Measurements from ENCODE around the gene GNAS. TPM values are rescaled to one million over a fixed set of nuclear protein-coding genes. Genes with fewer than 3 reads are reported as not detected.

GNAS gene
- total RNA-seq, 1 donor: 474 TPM

DNA sequence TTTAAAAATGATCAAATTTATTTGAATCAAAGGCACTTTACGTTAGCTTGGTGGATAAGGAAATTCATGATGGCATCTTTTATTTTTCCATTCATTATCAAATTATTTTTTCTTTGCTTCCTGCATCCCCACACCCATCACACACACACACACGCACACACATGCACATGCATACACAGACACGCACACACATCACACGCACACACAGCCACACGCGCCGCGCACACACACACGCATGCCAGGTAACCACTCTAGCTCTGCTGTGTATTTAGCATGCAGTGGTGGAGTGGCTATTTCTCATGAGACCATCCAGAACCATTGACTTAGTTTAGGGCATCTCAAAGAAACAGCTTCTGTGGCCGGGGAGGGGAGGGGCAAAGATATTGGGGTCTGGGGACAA, 47.0 kb downstream of the GNAS start:
- TF ChIP-seq, protein P1, sequence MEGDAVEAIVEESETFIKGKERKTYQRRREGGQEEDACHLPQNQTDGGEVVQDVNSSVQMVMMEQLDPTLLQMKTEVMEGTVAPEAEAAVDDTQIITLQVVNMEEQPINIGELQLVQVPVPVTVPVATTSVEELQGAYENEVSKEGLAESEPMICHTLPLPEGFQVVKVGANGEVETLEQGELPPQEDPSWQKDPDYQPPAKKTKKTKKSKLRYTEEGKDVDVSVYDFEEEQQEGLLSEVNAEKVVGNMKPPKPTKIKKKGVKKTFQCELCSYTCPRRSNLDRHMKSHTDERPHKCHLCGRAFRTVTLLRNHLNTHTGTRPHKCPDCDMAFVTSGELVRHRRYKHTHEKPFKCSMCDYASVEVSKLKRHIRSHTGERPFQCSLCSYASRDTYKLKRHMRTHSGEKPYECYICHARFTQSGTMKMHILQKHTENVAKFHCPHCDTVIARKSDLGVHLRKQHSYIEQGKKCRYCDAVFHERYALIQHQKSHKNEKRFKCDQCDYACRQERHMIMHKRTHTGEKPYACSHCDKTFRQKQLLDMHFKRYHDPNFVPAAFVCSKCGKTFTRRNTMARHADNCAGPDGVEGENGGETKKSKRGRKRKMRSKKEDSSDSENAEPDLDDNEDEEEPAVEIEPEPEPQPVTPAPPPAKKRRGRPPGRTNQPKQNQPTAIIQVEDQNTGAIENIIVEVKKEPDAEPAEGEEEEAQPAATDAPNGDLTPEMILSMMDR (IDR thresholded peaks at IDR 0.05; ENCODE audit: insufficient read depth, low read length): no peak
- no peak for DNase-seq (ENCODE audit: low read depth)
- no peak overlapping the region for H3K4me3 ChIP-seq (ENCODE audit: low read depth, low read length)

- DNase-seq (ENCODE audit: low read depth): no peak
Measured at GRCh38 chr20:58900397-58900796, 47.9 kb downstream of the GNAS start.

DNA sequence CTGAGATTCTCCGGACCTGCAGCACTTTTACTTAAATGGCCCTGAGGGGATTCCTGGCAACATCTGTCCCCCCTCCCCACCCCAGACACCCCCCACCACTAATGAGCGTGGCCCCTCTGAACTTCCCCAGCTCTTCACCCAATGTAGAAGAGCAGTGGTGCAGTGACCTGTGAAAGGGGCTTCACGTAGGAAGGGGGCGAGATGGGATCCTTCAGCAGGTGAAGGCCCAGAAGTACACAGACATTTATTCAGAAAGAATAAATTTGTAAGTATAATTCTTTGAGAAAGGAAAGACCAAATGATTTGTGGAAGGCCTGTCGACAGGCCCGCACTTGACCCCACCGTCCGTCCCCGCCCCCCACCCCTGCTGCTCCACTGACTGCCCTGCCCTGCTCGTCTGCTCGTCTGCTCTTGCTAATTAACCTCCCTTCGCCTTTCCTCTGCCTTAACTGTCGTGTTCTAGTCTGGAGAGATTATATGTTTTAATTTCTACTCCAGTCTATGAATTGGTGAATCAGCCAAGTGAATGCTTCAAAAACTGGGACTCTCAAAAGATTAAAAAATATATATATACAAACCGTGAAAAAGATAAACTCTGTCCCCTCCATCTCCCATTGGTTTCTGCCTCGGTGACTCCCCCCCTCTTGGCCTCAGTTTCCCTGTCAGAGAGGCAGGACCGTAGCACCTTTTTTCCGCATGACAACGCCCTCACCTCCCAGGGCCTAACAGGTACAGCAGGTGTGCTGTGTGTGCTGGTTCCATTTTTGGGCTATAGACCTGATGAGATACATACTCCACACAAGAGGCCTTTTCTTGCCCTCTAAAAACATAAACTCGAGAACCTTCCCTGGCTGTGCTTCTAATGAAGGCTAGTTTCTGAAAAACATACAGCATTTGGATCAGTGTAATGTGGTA, 49.2 kb downstream of the GNAS start:
- DNase-seq (ENCODE audit: low read depth): no peak
- TF ChIP-seq, protein P1 (IDR thresholded peaks at IDR 0.05; ENCODE audit: insufficient read depth, low read length): no peak
- H3K4me3 ChIP-seq (ENCODE audit: low read depth, low read length): no peak overlapping the region

More at GRCh38 chr20:58900397-58900796, 47.9 kb downstream of the GNAS start:
- TF ChIP-seq, protein P1 (IDR thresholded peaks at IDR 0.05; ENCODE audit: insufficient read depth, low read length): no peak
- no peak overlapping the region for H3K4me3 ChIP-seq (ENCODE audit: low read depth, low read length)

DNA sequence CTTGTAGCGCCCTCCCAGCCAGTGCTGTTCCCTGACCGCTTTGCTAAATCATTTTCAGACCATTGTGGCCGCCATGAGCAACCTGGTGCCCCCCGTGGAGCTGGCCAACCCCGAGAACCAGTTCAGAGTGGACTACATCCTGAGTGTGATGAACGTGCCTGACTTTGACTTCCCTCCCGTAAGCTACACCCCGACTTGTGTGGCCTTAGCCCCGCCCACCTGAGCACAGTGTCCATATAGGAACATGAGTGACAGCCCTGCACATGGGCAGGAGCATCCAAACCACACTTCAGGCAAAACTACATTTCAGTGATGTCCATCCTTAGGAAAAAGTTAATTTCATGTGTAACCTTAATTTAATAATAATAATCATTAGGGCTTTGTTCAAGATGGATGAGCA, 51.1 kb downstream of the GNAS start:
- TF ChIP-seq, protein P1 (IDR thresholded peaks at IDR 0.05; ENCODE audit: insufficient read depth, low read length): no peak
- no peak for DNase-seq (ENCODE audit: low read depth)
- H3K4me3 ChIP-seq (ENCODE audit: low read depth, low read length): no peak overlapping the region

DNA sequence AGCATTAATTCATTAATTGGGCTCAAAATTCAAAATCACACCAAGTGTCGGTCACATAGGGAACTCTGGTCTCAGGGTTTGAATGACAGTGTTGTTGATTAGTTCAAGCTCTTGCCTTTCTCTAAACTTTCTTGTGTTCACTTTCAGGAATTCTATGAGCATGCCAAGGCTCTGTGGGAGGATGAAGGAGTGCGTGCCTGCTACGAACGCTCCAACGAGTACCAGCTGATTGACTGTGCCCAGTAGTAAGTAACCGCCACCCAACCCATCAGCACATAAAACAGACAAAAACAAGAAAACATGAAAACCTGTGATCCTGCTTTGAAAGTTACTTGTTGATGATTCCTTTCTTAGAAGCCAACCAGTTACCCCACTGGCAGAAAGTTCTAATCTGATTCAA, 52.7 kb downstream of the GNAS start:
- DNase-seq (ENCODE audit: low read depth): no peak
- TF ChIP-seq, protein P1 (IDR thresholded peaks at IDR 0.05; ENCODE audit: insufficient read depth, low read length): no peak

GRCh38 chr20:58906111-58906510, 53.6 kb downstream of the GNAS start:
- TF ChIP-seq, protein P1 (IDR thresholded peaks at IDR 0.05; ENCODE audit: insufficient read depth, low read length): no peak
- no peak overlapping the region for H3K4me3 ChIP-seq (ENCODE audit: low read depth, low read length)
- no peak for DNase-seq (ENCODE audit: low read depth)

More for the DNA sequence above, 52.7 kb downstream of the GNAS start:
- H3K4me3 ChIP-seq (ENCODE audit: low read depth, low read length): no peak overlapping the region

All from fibroblast of the aortic adventitia (primary cell).